ENCODE measurements around the gene ZBTB7C.

GRCh38 chr18:48218285-48219022, 190.7 kb downstream of the ZBTB7C start:
- no peak for TF ChIP-seq CTCF (IDR thresholded peaks at IDR 0.05)
- TF ChIP-seq POLR2A (IDR thresholded peaks at IDR 0.05) = no peak

Measured in body of pancreas (tissue), 4 donors.